Sigmoid colon (tissue), 7 donors: ENCODE results near the gene GOSR1. TPM values are rescaled to one million over a fixed set of nuclear protein-coding genes. Genes with fewer than 3 reads are reported as not detected.
"Not testable (repeated sequence)": the region's sequence is repeated elsewhere in the genome, so short reads cannot be mapped to it uniquely, and the experiment has no call there.

Source experiments
- DNase-seq: peaks from one replicate; pipeline ENCODE4 v3.0.0-alpha.2; 2019
- H3K27ac ChIP-seq, 4 donors: fragments of 200-600 bp; sonication (generic); one replicate each; pipeline ENCODE4 v1.5.1; 2016 to 2019; ENCODE audit warnings: mild to moderate bottlenecking in 1 of 4
- H3K27me3 ChIP-seq, 3 donors: fragments of 200-600 bp; sonication (generic); one replicate each; pipeline ENCODE4 v1.5.1; 2019; ENCODE audit warnings: mild to moderate bottlenecking in 1 of 3
- H3K36me3 ChIP-seq, 4 donors: fragments of 200-600 bp; sonication (generic); one replicate each; pipeline ENCODE4 v1.5.1; 2016 to 2019
- H3K4me1 ChIP-seq, 4 donors: fragments of 200-600 bp; sonication (generic); one replicate each; pipeline ENCODE4 v1.5.1; 2017 to 2019
- H3K4me3 ChIP-seq, 4 donors: fragments of 200-600 bp; sonication (generic); one replicate each; pipeline ENCODE4 v1.5.1; 2017 to 2019; ENCODE audit warnings: mild to moderate bottlenecking in 2 of 4, moderate library complexity in 1 of 4
- H3K9me3 ChIP-seq, 4 donors: fragments of 200-600 bp in 3 of 4; sonication (generic) in 3 of 4; one replicate each; pipeline versions ENCODE4 v1.5.1 to v1.6.1; 2013 to 2019
- CTCF ChIP-seq, 4 experiments: fragments of 450-650 bp in 3 of 4; fragments of 200-600 bp in 1 of 4; IDR thresholded peaks; one replicate each; pipeline ENCODE4 v1.5.1; 2016 to 2019; ENCODE audit warnings: antibody characterized with exemption in 4 of 4, mild to moderate bottlenecking in 3 of 4, moderate library complexity in 2 of 4
- EP300 ChIP-seq, 4 donors: sonication (generic); formaldehyde crosslinking; IDR thresholded peaks; one replicate each; pipeline ENCODE4 v1.6.1; 2017; ENCODE audit warnings: antibody characterized with exemption in 4 of 4
- POLR2A ChIP-seq, 2 donors: fragments of 450-650 bp; IDR thresholded peaks; one replicate each; pipeline ENCODE4 v1.6.1; 2016; ENCODE audit warnings: antibody characterized with exemption in 2 of 2, mild to moderate bottlenecking in 2 of 2, moderate library complexity in 2 of 2
- POLR2AphosphoS5 ChIP-seq, 4 donors: sonication (generic); formaldehyde crosslinking; IDR thresholded peaks; one replicate each; pipeline ENCODE4 v1.6.1; 2017; ENCODE audit warnings: antibody characterized with exemption in 4 of 4
- WGBS, 2 donors: extraction: QIAGEN DNeasy Blood & Tissue Kit; methylation state at CpG; one replicate each; pipeline ENCODE4 v1.1.7; 2013; 5-methylcytosine and 5-hydroxymethylcytosine counted together
- intact Hi-C: fragments of 100-400 bp; cut with DNase I; formaldehyde crosslinking; loops from one replicate; pipeline ENCODE4 v1.15.1; 2023
- polyA plus RNA-seq, 3 donors: library from polyadenylated mRNA; stranded (reverse); fragments of 200-250 nt; gene quantifications; one replicate each; pipeline ENCODE4 v1.2.3, GENCODE V29; 2013
- total RNA-seq, 4 donors: library from RNA; depleted of rRNA; stranded (reverse); fragments of >200 nt; gene quantifications; one replicate each; pipeline ENCODE4 v1.1.0, GENCODE V29; 2016
- donor health status: healthy with polysubstance abuse.
- donor health status: Bipolar disorder and iron deficiency.
- donor health status: healthy.

The GOSR1 gene
- total and polyA plus RNA-seq, 7 donors: 11.4 to 51.3 (median 28.2) TPM

- intact Hi-C loops: no loop called here
- no peak for DNase-seq
- H3K27me3 ChIP-seq: peaks cover 0 to 4% (median 0%) of the 10 kb centered on the region in 3 donors
Measured at GRCh38 chr17:30573603-30574175, 96.5 kb downstream of the GOSR1 start.

GRCh38 chr17:30574309-30574708 lies 97.1 kb downstream of the GOSR1 start:
- H3K36me3 ChIP-seq, H3K4me3 ChIP-seq, H3K27me3 ChIP-seq, DNase-seq, H3K27ac ChIP-seq, H3K4me1 ChIP-seq, H3K9me3 ChIP-seq, intact Hi-C loops: not testable (repeated sequence)
- 80 to 81% methylated on average over 9 of the region's 9 CpGs for WGBS, 2 donors

More at GRCh38 chr17:30573603-30574175, 96.5 kb downstream of the GOSR1 start:
- Histone ChIP-seq H3K4me1 (no peaks in the 10 kb centered on the region), H3K27ac (no peak overlapping the region), H3K9me3 (no peaks in the 10 kb centered on the region), H3K4me3 (no peak overlapping the region), H3K36me3 (no peaks in the 10 kb centered on the region)
- 81 to 83% methylated on average over 8 of the region's 8 CpGs for WGBS, 2 donors
- TF ChIP-seq POLR2AphosphoS5 (IDR thresholded peaks at IDR 0.05) (no peak), CTCF (IDR thresholded peaks at IDR 0.05) (no peak), EP300 (IDR thresholded peaks at IDR 0.05) (no peak), POLR2A (IDR thresholded peaks at IDR 0.05) (no peak)

GRCh38 chr17:30574806-30575205 lies 97.6 kb downstream of the GOSR1 start:
- intact Hi-C loops, DNase-seq, H3K4me3 ChIP-seq, H3K36me3 ChIP-seq, H3K27me3 ChIP-seq, H3K27ac ChIP-seq, H3K4me1 ChIP-seq, H3K9me3 ChIP-seq: not testable (repeated sequence)
- 92 to 96% methylated on average over 9 of the region's 10 CpGs for WGBS, 2 donors

DNA sequence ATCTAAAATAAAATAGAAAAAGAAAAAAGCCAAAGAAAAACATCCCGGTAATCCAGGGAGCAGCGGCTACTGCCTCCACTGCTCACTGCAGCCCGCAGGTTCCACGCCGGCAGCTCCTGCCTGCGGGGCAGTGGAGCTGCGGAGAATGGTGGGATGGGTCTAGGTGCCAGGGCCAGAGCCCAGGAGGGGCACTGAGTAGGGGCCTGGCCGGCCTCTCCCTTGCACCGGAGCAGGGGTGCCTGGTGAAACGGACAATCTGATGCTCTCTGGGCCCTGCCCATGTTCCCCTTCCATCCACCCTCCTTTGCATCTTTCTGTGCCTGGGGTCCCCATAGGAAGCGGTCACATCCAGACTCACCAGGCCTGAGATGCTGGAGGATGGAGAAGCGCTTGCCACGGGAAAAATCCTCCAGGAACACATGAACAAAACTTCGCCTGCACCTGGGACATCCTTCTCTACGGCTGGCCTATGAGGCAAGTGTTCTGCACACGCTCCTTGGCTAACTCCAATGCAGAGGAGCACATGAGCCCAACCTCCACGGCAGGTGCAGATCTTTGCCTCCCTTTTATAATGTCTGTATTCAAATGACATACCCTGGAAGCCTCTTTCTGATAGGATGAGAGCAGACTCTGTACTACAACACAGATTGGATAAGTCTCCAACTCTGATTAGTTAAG lies 98.6 kb downstream of the GOSR1 start:
- H3K4me3 ChIP-seq, intact Hi-C loops, DNase-seq, H3K9me3 ChIP-seq, H3K36me3 ChIP-seq, H3K4me1 ChIP-seq, H3K27me3 ChIP-seq, H3K27ac ChIP-seq: not testable (repeated sequence)
- WGBS, 2 donors: 89 to 93% methylated on average over 17 of the region's 17 CpGs

- Histone ChIP-seq H3K4me1 (no peaks in the 10 kb centered on the region), H3K27ac (no peak overlapping the region), H3K4me3 (no peak overlapping the region), H3K9me3 (no peaks in the 10 kb centered on the region), H3K36me3 (no peaks in the 10 kb centered on the region), H3K27me3 (no peaks in the 10 kb centered on the region)
- no peak for DNase-seq
- TF ChIP-seq CTCF (IDR thresholded peaks at IDR 0.05) (no peak), POLR2A (IDR thresholded peaks at IDR 0.05) (no peak), POLR2AphosphoS5 (IDR thresholded peaks at IDR 0.05) (no peak), EP300 (IDR thresholded peaks at IDR 0.05) (no peak)
- intact Hi-C loops: no loop called here
- WGBS, 2 donors: 89 to 90% methylated on average over 30 of the region's 30 CpGs
Measured at GRCh38 chr17:30576326-30576861, 99.2 kb downstream of the GOSR1 start.

Other genes starting within 250 kb of the GOSR1 start
- under 1 TPM in 1 of 4 donors, not detected in 3; 0.36 TPM for gene SLC6A4, start 241.7 kb upstream of the GOSR1 start, total RNA-seq
- under 1 TPM in 1 of 3 donors, not detected in 2; 0.20 TPM for gene SLC6A4, start 241.7 kb upstream of the GOSR1 start, polyA plus RNA-seq
- 10 to 100 TPM; 19.3 to 33.8 (median 27.2) TPM for gene BLMH, start 185.5 kb upstream of the GOSR1 start, total RNA-seq
- gene BLMH, start 185.5 kb upstream of the GOSR1 start, polyA plus RNA-seq: 10 to 100 TPM in 2 of 3 donors, 1 to 10 TPM in 1; 8.6 to 20.8 (median 12.6) TPM
- under 1 TPM in 1 of 4 donors, not detected in 3; 0.71 TPM for gene TMIGD1, start 143.4 kb upstream of the GOSR1 start, total RNA-seq
- 10 to 100 TPM; 26.2 to 97.8 (median 96.1) TPM for gene TMIGD1, start 143.4 kb upstream of the GOSR1 start, polyA plus RNA-seq
- 10 to 100 TPM; 33.7 to 99.5 (median 42.2) TPM for gene CPD, start 98.5 kb upstream of the GOSR1 start, total RNA-seq
- 10 to 100 TPM in 1 of 3 donors, 1 to 10 TPM in 2; 3.9 to 13.7 (median 6.6) TPM for gene CPD, start 98.5 kb upstream of the GOSR1 start, polyA plus RNA-seq